Raji (cell line): ENCODE measurements around the gene TMEM255B.

ENCODE experiments used
- POLR2A ChIP-seq: IDR thresholded peaks from 2 replicates; pipeline ENCODE4 v1.6.1; 2011; ENCODE audit warnings: low read depth, low read length, control low read depth; ENCODE audit not compliant: insufficient read depth

The TMEM255B gene

DNA sequence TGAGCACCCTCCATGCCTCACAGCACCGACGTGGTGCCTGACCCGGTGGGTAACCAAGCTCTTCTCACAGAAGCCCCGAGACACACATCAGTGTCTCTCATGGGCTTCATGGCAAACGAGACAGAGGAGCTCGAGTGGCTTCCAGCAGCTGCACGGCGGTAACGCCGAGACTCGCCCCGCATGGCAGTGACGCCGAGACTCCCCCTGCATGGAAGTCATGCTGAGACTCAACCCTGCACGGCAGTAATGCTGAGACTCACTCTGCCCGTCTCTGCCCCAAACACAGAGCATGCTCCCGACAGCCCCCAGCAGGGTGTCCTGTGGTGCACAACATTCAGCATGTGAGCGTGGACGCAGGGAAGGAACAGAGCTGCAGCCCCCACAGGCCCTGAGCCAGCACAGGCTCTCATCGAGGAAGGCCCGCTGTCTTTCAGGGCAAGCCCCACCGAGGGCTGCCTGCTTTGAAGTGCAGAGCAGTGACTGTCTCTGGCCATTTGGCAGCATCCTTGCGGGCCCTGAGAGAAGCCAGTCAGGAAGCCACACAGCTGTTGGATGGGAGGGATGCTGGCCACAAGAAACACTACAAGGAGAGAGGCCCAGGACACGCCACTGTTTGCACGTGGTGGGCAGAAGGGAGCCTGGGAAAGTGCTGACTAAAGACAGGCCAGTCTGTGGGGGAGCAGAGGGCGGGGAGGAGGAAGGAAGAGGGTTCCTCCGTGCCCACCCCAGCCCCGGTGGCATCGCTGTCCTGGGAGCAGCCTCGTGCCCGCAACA lies 95.4 kb downstream of the TMEM255B start:
- no peak for TF ChIP-seq POLR2A

DNA sequence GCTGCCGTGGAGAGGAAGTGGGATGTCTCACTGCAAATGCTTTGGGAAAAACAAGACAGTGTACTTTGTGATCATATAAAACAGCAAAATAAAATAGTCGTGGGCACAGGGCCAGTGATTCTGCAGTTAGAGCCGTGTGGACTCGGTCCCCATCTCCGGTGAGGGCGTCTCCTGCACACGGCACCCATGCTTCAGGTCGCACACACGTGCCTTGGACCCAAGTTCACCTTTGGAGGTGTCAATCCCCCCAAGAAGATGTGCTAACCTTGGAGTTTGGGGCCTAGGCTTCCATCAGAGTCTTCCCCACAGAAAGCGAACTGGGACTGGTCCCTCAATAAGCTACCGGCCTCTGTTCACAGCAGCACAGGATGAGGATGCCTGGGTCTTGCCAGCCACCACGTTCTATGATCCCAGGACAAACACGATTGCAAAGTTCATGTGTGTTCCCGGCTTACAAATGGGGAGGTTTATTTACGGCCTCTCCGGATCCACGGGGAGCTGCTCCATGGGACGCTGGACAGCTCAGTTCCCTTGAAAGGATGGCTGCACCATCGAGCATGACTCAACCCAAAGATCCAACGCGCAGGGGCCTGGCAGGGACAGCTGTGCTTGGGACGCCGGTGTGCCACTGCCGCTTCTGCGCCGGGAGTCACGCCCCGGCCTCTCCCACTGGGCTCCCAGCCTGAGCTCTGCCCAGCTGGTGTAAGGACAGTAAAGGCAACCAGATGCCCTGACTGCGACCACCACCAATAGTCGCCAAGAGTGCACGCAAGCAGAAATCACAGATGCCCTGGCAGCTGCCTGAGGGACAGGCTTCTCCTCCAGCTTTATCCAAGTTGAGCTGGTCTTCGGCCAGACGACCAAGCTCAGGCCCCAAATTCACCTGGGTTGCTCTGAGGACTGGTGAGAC lies 96.2 kb downstream of the TMEM255B start:
- no peak for TF ChIP-seq POLR2A

- no peak for TF ChIP-seq POLR2A
These were observed 97.1 kb downstream of the TMEM255B start for GRCh38 chr13:113855931-113856715.

DNA sequence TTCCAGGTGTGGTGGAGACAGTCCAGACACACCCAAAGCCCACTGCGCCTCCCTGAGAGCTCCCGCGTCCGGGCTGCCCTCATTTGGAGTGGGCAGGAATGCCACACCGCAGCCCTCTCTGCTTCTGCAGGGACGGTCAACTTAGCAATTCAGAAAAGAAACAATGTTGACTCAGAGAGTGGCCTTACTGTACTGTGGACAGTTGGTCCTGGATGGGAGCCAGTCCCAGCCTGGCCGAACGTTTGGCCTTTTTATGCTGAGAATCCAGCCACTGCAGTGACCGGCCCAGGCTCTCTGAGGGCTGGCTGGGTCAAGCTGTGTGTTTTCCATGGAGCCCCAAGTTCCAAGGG lies 97.7 kb downstream of the TMEM255B start:
- TF ChIP-seq POLR2A = no peak

- TF ChIP-seq POLR2A = no peak
These were observed 98.6 kb downstream of the TMEM255B start for GRCh38 chr13:113857531-113858195.

DNA sequence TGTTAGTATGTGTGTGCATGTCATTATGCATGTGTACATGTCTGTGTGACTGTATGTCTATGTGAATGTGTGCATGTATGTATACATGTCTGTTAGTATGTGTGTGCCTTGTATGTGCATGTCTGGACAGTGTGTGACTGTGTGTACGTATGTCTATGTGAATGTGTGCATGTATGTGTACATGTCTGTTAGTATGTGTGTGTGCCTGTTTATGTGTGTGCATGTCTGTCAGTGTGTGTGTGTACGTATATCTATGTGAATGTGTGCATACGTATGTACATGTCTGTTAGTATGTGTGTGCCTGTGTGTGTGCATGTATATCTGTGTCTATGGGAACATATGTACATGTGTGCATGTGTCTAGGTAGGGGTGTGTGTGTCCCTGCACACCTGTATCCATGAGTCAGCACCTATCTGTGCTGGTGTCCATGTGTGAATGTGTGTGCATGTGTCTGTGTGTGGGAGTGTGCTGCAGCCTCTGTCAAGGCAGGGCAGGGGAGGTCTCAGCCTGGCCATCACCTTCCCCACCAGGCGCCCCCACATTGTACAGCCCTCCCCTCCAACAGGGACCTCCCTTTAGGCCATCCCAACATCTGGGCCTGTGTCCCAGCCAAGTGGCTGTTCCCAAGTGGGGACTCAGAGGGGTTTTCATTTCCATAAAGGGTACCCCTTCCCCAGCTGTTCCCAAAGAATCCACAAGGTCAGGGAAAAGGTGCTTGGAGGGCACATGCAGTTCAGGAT lies 100.5 kb downstream of the TMEM255B start:
- TF ChIP-seq POLR2A = no peak

- no peak for TF ChIP-seq POLR2A
These were observed 101.1 kb downstream of the TMEM255B start for GRCh38 chr13:113860051-113860664.

- no peak for TF ChIP-seq POLR2A
These were observed 101.8 kb downstream of the TMEM255B start for GRCh38 chr13:113860665-113861432.

DNA sequence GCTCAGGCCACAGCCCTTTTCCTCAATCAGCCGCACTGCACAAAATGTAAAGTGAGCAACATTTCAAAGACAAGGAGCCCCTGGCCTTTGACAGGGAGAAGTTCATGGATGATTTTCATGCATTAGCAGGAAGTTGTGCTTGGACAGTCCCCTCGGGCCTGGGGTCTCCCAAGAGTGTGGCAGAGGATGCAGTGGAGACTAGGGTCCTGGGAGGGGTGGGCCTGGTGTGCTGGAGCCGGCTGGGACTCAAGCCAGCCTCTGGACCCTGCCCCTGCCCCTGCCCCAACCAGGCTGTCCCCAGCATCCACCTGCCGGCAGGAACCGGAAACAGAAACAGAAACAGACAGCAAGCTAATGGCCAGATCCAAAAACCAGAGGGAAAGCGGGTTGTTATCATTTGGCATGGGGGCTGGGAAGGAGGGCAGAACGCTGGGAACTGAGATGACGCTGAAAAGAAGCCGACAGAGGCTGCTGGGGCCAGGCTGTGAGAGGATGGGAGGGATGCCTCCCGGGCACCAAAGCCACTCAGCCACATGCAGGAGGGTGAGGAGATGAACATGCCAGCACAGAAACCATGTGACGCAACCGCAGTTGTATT lies 102.5 kb downstream of the TMEM255B start:
- no peak for TF ChIP-seq POLR2A

GRCh38 chr13:113862191-113862930 lies 103.3 kb downstream of the TMEM255B start:
- TF ChIP-seq POLR2A = no peak

DNA sequence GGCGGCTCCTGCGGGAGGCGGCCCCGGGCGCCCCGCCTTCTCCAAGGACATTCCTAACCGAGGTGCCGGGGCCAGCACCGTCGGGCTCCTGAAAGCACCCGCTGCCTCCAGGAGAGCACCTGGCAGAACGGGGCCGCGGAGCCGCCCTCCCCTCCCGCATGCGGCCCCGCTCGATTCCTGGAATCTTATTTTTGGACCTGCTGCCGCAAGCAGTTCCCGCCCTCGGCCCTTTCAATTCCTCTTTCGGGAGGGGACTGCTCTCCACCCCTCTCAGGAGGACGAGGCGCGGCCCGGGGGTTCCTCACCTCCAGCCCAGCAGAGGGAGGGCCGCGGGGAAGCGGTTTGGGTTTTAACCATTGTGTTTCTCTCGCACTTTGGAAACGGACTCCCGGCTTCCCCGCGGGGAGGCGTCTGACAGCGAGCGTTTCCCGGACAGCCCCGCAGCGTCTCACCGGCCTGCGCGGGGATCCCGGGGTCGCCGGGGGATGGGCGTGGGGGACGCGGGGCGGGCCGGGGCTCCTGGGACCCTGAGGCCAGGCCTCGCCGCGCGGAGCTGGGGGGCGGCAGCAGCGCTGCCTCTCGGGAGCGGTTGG lies 104.0 kb downstream of the TMEM255B start:
- TF ChIP-seq POLR2A = no peak
